SHP77 treated with DMSO at 0.1 percent for 48 hours (cell line): ENCODE data around the gene ATP1A4.
"Not testable (repeated sequence)": the region's sequence is repeated elsewhere in the genome, so short reads cannot be mapped to it uniquely, and the experiment has no call there.

Source experiments
- DNase-seq: peaks from one replicate; lab custom pipeline; 2025; lab: John Stamatoyannopoulos, UW

ATP1A4 gene

DNA sequence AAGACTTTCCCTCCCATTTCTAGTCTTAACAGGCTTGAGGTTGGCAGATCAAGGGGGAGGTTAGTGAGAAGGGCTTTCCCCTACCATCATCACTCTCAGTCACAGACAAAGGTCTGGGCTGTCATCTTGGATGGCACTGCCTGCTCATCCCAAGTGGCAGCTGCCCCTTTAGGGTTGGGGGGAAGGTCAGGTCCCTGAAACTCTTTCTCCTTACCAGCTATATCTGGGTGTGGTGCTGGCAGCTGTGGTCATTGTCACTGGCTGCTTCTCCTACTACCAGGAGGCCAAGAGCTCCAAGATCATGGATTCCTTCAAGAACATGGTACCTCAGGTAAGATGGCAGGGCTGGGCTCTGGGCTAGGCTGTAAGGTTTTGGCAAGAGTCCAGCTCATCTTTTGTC lies 27.7 kb upstream of the ATP1A4 start:
- DNase-seq: no peak

DNA sequence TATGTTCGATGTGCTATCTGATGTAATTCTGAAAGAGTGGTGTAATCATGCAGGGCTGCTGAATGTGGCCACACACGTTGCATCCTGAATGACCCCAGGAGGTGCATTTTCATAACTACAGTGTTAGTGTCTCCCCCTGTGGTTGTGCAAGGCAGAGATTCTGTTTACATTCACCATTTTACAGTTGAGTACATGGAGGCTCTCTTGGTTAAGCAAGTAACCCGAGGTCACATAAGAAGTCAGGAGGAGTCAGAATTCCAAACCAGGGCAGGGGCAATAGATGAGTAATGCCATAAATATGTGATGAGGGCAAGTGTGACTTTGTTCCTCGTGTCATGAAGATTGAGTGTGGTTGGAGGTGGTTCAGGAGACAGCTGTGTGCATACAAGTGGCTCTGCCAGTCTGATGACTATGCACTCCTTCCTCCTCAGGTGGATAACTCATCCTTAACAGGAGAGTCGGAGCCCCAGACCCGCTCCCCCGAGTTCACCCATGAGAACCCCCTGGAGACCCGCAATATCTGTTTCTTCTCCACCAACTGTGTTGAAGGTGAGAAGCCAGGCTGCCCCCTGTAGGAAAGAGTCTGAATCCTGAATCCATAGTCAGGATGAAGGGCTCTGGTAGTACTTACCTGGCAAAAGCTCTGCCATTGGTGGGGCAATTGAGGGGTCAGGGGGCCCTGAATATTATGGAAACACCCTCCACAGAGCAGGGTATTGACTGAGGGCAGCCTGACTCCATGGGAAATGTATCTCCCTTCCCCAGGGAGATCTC lies 26.5 kb upstream of the ATP1A4 start:
- DNase-seq: no peak

DNA sequence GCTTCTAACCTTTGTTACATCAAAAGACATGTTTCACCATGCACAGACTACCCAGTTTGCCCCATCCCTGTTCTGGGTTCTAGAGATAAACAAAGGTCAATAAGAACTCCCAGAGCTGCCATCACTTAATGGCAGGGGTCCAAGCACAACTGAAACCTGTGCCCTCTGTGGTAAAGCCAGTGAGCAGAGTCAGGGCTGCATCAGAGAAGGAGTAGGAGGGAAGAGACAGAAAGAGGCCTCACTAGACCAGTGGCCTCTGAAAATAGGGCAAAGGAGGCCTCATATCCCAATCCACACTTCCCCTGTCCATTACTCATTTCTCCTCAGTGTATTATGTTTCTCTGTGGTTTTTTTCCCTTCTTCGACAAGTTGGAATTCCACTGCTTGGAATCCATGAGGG lies 25.7 kb upstream of the ATP1A4 start:
- no peak for DNase-seq

DNA sequence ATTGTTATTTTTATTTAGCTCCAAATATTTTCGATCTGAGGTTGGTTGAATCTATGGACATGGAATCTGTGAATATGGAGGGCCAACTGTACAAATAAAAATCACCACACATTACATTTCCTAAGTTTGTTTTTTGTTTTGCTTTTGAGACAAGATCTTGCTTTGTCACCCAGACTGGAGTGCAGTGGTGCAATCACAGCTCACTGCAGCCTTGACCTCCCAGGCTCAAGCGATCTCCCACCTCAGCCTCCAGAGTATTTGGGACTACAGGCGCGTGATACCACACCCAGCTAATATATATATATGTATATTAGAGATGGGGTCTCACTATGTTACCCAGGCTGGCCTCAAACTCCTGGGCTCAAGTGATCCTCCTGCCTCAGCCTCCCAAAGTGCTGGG lies 25.1 kb upstream of the ATP1A4 start:
- DNase-seq: not testable (repeated sequence)

DNA sequence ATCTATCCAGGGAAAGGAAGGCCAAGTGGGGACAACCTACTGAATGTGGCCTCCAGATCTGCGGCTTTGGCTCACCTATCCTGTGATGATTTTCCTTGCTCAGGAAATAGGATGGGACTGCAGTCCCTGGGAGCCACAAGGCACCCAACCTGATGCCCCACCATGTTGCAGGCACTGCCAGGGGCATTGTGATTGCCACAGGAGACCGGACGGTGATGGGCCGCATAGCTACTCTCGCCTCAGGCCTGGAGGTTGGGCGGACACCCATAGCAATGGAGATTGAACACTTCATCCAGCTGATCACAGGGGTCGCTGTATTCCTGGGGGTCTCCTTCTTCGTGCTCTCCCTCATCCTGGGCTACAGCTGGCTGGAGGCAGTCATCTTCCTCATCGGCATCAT lies 24.0 kb upstream of the ATP1A4 start:
- DNase-seq: no peak

DNA sequence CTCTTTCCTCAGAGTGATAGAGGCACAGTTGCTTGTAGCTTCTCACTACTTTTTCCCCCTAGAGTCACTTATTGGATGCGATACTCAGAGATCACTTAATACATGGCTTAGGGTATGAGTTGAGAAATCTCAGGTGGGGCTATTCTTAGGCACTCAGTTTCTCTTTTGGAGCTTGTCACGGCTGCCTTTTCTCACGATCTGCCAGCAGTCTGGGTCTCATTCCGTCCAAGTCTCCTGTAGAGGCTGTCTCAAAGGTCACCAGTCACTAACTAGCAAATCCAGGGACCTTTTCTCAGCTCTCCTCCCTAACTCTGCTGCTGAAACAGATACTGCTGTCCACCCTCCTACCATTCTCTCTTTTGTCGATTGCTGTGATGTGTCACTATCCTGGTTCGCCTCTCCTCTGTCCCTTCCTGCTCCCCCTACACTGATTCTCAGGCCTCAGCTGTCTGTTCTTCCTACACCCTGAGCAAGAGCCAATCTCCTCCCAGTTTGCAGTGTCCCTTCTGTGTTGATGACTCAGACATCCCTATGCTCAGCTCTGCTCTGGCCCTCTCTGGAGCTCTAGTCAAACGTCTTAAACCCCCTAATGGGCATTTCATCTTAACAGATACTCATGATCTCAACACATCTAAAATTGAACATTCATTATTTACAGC lies 23.4 kb upstream of the ATP1A4 start:
- no peak for DNase-seq

DNA sequence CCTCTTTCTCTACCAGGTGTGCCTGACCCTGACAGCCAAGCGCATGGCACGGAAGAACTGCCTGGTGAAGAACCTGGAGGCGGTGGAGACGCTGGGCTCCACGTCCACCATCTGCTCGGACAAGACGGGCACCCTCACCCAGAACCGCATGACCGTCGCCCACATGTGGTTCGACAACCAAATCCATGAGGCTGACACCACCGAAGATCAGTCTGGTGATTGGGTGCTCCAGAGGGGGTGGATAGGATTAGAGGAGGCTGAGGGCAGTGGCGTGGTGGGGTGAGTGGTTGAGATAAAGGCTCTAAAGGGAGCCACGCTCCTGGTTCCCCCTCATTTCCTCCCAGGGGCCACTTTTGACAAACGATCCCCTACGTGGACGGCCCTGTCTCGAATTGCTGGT lies 22.8 kb upstream of the ATP1A4 start:
- no peak for DNase-seq

DNA sequence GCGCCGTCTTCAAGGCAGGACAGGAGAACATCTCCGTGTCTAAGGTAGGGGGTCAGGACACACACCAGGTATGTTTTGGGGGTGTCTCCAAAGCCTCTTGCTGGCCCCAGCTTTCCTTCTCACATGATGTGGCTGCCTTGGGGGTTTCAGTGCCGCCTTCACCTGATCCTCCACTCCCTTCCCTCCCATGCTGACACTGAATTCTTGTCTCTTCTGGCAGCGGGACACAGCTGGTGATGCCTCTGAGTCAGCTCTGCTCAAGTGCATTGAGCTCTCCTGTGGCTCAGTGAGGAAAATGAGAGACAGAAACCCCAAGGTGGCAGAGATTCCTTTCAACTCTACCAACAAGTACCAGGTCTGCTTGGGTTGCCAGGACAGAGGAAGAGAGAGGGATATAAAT lies 22.4 kb upstream of the ATP1A4 start:
- DNase-seq: no peak

DNA sequence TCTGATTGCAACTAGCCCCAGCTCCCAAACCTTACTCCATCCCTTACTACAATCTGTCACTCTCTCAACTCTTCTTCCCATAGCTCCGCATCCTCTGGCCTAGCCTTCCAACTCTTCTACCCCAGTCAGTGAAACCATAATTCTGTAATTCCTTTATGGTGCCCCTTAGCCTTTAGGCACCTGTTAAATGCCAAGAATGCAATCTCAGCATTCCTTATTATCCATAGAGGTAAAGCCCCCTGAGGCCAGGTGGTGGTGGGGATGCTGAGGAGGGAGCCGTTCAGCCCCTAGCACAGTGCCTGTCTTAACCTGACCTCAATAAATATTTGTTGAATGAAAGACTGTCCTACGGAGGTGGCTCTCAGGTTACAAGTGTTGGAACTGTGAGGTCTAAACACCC lies 21.8 kb upstream of the ATP1A4 start:
- DNase-seq: no peak

DNA sequence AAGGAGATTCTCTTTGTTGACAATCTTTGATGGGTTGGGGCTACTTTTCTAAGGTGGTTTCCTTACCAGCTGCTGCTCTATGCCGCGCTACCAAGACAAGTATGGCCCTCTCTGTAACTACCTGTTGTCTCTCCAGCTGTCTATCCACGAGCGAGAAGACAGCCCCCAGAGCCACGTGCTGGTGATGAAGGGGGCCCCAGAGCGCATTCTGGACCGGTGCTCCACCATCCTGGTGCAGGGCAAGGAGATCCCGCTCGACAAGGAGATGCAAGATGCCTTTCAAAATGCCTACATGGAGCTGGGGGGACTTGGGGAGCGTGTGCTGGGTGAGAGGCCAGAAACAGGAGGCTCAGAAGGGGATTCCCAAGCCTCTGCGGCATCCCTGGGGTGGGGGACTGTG lies 21.4 kb upstream of the ATP1A4 start:
- DNase-seq: no peak

DNA sequence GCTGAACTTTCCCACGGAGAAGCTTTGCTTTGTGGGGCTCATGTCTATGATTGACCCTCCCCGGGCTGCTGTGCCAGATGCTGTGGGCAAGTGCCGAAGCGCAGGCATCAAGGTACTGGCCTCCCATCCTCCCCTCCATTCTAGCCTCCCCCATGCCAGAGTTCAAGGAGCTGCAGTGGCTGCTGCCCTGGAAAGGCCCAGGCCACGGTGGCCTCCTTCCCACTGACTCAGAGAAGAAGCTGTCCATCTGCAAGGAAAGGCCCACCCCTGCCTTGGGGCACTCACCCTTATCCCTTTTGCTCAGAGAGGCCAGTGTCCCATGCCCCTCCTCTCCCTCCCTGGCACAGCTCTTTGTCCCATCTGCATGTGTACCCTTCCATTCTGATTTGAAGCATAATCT lies 20.9 kb upstream of the ATP1A4 start:
- DNase-seq: no peak

DNA sequence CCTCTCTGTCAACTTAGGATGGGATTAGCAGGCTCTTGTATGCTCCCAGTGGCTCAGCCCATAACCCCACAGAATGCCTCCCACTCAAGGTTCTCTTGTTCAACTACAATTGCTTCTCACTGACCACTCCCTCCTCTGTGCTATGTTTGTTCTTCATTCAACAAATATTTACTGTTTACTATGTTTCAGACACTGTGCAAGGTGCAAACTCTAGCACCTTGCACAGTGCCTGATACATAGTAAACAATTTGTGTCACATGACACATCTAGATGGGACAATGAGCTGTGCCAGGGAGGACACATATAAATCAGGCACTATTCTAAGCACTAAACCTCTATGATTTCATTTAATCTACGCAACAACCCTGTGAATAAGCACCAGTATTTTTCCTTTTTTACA lies 20.5 kb upstream of the ATP1A4 start:
- no peak for DNase-seq

DNA sequence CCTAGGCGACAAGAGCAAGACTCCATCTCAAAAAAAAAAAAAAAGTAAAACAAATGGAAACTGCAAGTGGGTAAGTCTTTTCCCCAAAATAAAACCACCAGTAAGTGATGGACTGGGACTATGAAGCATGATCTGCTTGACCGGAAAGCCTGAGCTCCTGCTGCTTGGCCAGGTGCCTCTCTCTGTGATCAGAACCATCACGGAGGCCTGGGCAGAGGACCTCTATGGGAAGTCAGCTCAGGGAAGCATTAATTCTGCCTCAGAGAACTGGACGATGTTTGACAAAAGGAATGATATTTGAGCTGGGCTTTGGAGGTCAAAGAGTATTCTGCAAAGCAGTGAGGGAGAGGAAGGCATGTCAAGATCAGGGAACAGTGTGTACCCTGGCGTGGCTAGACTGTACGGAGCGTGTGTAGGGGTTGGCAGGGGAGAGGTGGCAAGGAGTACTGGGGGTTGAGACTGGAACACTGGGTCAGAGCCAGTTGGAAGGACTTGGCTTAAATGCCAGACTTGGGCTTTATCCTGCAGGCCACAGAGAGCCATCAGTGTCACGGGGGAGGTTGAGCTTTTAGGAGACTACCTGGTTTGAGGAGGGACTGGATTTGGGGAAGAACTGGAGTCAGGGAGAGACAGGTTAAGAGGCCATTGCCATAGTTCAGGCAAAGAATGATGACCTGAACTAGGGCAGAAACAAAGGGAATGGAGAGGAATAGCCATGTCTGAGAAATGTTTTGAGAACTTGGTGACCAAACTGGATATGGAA lies 19.4 kb upstream of the ATP1A4 start:
- no peak for DNase-seq

DNA sequence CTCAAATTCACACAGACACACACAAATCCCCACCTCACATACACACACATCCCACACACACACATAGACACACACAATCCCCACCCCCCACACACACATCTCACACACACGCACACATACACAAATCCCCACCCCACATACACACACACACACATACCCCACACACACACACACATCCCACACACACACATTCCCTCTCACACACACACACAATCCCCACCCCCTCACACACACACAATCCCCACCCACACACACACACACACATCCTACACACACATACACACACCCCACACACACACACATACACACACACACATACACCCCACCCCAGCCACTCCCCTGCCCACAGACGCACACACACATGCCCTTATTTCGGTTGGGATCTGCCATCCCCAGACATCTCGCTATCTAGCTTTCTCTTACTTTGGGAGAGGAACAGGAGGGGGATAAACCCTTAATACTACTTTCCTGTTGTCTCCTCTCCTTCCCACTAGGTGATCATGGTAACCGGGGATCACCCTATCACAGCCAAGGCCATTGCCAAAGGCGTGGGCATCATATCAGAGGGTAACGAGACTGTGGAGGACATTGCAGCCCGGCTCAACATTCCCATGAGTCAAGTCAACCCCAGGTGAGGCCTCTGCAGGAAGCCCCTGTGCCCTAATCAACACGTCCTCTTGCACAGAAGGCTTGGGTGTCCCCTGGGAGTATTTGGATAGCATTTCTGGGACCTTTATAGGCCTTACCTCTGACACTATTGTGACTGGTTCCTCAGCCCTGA lies 17.2 kb upstream of the ATP1A4 start:
- no peak for DNase-seq

DNA sequence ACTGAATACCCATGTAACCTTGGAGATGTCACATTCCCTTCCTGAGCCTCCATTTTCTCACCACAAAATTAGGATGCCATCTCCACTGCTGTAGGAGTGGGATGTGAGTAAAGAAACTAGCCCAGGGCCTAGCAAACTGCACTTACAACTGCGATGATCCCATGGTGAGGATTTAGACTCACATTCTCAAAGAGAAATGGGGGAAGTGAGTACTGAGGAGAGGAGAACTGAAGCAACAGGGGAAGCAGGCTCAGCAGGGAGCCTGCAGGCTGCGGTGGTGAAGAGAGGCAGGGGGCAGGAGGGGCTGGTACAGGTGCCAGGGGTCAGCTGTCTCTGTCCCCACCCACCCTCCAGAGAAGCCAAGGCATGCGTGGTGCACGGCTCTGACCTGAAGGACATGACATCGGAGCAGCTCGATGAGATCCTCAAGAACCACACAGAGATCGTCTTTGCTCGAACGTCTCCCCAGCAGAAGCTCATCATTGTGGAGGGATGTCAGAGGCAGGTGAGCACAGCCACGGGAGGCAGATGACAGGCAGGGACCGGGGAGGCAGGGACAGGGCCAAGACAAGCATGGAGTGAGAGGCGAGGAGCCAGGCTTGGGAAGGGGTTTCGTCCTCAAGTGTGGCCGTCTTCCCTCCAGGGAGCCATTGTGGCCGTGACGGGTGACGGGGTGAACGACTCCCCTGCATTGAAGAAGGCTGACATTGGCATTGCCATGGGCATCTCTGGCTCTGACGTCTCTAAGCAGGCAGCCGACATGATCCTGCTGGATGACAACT lies 16.4 kb upstream of the ATP1A4 start:
- DNase-seq: no peak

DNA sequence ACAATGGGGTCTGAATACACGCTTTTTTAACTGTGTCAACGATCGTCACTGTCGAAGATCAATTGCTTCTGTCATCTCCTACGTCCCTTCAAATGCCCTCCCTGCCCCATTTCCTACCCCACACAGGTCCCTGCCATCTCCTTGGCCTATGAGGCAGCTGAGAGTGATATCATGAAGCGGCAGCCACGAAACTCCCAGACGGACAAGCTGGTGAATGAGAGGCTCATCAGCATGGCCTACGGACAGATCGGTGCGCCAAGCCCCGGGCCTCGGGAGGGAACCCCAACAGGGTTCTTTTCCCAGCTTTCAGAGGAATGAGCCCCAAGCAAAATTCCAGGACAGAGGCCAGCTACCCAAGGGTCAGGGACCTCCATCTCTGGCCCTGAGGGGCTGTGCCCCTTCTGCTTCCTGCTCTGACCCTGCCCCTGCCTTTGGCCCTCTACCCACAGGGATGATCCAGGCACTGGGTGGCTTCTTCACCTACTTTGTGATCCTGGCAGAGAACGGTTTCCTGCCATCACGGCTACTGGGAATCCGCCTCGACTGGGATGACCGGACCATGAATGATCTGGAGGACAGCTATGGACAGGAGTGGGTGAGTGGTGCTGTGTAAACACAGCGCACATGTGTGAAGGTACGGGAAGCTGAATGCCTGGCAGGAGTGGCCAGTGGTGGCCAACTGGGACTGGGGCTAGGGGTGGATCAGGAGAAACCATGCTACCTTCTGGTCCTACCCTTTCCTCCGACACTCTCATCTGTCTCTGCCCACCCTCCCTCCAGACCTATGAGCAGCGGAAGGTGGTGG lies 15.1 kb upstream of the ATP1A4 start:
- no peak for DNase-seq

DNA sequence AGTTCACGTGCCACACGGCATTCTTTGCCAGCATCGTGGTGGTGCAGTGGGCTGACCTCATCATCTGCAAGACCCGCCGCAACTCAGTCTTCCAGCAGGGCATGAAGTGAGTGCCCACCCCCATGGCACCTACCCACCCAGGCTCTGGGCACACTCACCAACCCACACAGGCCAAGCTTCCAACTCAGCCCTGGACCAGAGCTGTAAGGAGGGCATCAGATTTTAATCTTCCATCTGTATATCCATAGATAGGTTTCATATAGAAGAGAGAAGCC lies 14.5 kb upstream of the ATP1A4 start:
- no peak for DNase-seq

DNA sequence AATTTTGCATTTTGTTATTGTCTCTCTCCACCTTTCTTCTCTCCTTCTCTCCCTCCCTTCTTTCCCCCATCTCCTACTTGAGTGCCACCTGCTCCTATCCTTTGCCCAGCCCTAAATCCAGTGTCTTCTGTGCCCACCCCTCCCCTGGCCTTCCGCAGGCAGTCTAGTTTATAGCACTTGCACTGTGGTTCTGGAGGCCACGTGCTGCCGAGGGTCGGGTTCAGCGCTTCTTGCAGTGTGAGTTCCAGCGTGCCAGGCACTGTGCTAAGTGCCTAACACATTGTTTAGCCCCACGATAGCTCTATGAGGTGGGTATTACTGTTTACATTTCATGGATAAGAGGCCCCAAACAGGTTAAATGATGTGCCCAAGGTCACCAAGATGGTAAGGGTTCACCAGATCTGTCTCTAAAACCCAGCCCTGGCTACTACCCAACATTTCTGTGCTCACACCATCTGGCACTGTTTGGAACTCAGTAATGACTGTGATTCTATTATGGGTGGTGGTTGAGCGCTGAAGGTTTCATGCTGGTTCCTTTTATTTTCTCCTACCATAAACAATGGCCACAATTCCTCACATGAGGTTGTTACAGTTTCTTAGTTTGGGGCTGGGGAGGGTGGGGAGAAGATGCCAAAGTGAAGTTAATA lies 14.1 kb upstream of the ATP1A4 start:
- DNase-seq: no peak

DNA sequence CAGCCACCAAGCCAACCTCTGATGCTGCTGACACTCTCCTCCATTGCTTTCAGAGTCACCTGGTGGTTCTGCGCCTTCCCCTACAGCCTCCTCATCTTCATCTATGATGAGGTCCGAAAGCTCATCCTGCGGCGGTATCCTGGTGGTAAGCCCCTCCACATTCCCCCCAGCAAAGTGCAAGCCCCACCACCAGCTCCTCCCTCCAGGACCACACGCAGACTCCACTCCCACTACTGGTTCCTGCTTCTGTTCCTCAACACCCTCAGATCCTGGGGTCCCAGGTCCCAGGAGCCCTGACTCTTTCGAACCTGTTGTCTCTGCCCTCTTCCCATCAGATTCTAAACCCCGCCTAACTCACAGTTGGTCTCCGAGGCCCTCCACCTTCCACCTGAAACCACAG lies 11.6 kb upstream of the ATP1A4 start:
- no peak for DNase-seq

DNA sequence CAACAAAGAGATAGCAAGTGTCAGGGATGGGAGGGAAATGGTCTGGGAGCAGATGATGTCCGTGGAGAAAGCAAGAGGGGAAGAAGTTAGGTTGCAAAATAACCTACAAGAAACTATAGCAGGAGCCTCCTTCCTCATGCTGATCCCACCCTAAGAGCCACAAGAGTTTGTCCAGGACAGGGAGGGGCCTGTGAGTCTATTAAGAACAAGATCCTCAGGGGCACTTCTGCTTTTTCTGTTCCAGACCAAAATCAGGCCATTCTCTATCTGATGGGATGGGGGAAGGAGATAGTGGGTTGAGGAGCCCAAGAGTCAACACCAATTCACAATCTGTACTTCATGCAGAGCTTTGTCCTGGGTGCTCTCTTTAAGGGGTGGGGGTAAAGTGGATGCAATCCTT lies 7.7 kb upstream of the ATP1A4 start:
- no peak for DNase-seq

DNA sequence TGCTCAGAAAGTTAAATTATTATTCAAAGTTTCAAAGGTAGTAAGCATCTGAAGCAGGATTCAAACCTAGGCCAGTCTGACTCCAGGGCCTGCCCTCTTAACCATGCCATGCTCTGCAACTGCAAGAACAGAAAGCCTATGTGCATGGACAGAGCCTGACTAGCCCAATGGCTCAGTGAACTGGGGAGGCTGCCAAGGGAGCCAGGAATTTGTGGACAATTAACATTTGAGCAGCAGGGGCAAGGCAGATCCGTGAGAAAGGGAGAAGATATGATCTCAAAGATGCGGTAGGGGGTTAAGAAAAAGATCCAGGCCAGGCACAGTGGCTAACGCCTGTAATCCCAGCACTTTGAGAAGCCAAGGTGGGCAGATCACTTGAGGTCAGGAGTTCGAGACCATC lies 6.5 kb upstream of the ATP1A4 start:
- no peak for DNase-seq
